A549 (cell line): ENCODE data around the gene SGTA. TPM values are rescaled to one million over a fixed set of nuclear protein-coding genes. Genes with fewer than 3 reads are reported as not detected.

ENCODE experiments used
- ATAC-seq, 2 experiments: fragments of 200-7000 bp in 1 of 2; fragments of >200 bp in 1 of 2; cut with Nextera tagmentation in 1 of 2; cut with Tn5 transposase in 1 of 2; 3 replicates each; pipeline versions ENCODE4 v1.8.0 to v1.9.1; 2018 to 2020; ENCODE audit warnings: mild to moderate bottlenecking in 1 of 2, moderate library complexity in 1 of 2
- CTCF ChIA-PET: fragments of 300-600 bp; sonication (Branson Sonifier 250); formaldehyde crosslinking; extraction: SDS; loops from one replicate; lab custom pipeline; 2021; ENCODE audit warnings: antibody characterized with exemption, inconsistent platforms; lab: Yijun Ruan, JAX
- POLR2A ChIA-PET: fragments of 350-600 bp; formaldehyde crosslinking; extraction: SDS; loops from one replicate; lab custom pipeline; 2021; ENCODE audit warnings: antibody characterized with exemption, inconsistent platforms; lab: Yijun Ruan, JAX
- DNase-seq, 2 experiments: peaks; one replicate each; pipeline versions ENCODE4 v3.0.0 to v3.0.0-alpha.2; 2011 to 2016; ENCODE audit warnings: low read depth in 1 of 2, low spot score in 1 of 2
- FAIRE-seq: peaks from 2 replicates; lab custom pipeline; 2011; peaks lifted over from hg19 to GRCh38; lab: Jason Lieb, UNC
- H3K27ac ChIP-seq, 2 experiments: fragments of >200 bp; sonication (Bioruptor Twin); formaldehyde crosslinking; 3 replicates each; pipeline ENCODE4 v1.5.1; 2016 to 2017
- H3K4me1 ChIP-seq: fragments of >200 bp; sonication (Bioruptor Twin); formaldehyde crosslinking; 3 replicates; pipeline ENCODE4 v1.6.1; 2016
- H3K4me2 ChIP-seq: fragments of >200 bp; sonication (Bioruptor Twin); formaldehyde crosslinking; 3 replicates; pipeline ENCODE4 v1.6.1; 2016
- H3K4me3 ChIP-seq: fragments of >200 bp; sonication (Bioruptor Twin); formaldehyde crosslinking; 3 replicates; pipeline ENCODE4 v1.5.1; 2016
- H3K9me3 ChIP-seq: fragments of >200 bp; sonication (Bioruptor Twin); formaldehyde crosslinking; 3 replicates; pipeline ENCODE4 v1.6.1; 2016
- ATOH8 ChIP-seq: fragments of 250-450 bp; sonication (Bioruptor Pico); IDR thresholded peaks from 2 replicates; pipeline ENCODE4 v1.5.0; 2020; ENCODE audit warnings: low read depth, mild to moderate bottlenecking, moderate library complexity
- CEBPB ChIP-seq, 2 experiments: fragments of >200 bp in 1 of 2; sonication (Bioruptor Twin) in 1 of 2; formaldehyde crosslinking in 1 of 2; IDR thresholded peaks; 2 replicates each; pipeline ENCODE4 v1.6.1; 2012 to 2016
- ELK1 ChIP-seq: fragments of 150-350 bp; IDR thresholded peaks from 2 replicates; pipeline ENCODE4 v1.6.1; 2014; ENCODE audit warnings: low read depth, mild to moderate bottlenecking, low read length
- EP300 ChIP-seq, 2 experiments: fragments of >200 bp; sonication (Bioruptor Twin); formaldehyde crosslinking; IDR thresholded peaks; 2 replicates in 1 of 2; 3 replicates in 1 of 2; pipeline ENCODE4 v1.6.1; 2016 to 2017
- HES2 ChIP-seq: fragments of >200 bp; sonication (Bioruptor Twin); formaldehyde crosslinking; IDR thresholded peaks from 2 replicates; pipeline ENCODE4 v1.6.1; 2016
- HMGXB4 ChIP-seq: fragments of 250-450 bp; sonication (Bioruptor Pico); IDR thresholded peaks from 2 replicates; pipeline ENCODE4 v1.5.0; 2021; ENCODE audit warnings: mild to moderate bottlenecking, moderate library complexity, borderline replicate concordance
- HOXA7 ChIP-seq: fragments of 250-450 bp; sonication (Bioruptor Pico); IDR thresholded peaks from 2 replicates; pipeline ENCODE4 v1.5.0; 2020; ENCODE audit warnings: mild to moderate bottlenecking, moderate library complexity
- KDM5A ChIP-seq: fragments of 200-600 bp; sonication (generic); IDR thresholded peaks from 2 replicates; pipeline ENCODE4 v1.6.1; 2016; ENCODE audit warnings: antibody characterized with exemption, mild to moderate bottlenecking
- MAZ ChIP-seq: fragments of 150-350 bp; IDR thresholded peaks from 2 replicates; pipeline ENCODE4 v1.6.1; 2014; ENCODE audit warnings: antibody characterized with exemption, low read depth, low read length, borderline replicate concordance
- RNF2 ChIP-seq: fragments of 200-600 bp; sonication (generic); IDR thresholded peaks from 2 replicates; pipeline ENCODE4 v1.6.1; 2016; ENCODE audit warnings: low read depth, mild to moderate bottlenecking, antibody characterized with exemption, moderate library complexity, borderline replicate concordance
- TFCP2L1 ChIP-seq: fragments of 250-450 bp; sonication (Bioruptor Pico); IDR thresholded peaks from 2 replicates; pipeline ENCODE4 v1.5.0; 2021; ENCODE audit warnings: mild to moderate bottlenecking
- TP53 ChIP-seq: fragments of 250-450 bp; sonication (Bioruptor Pico); IDR thresholded peaks from 2 replicates; pipeline ENCODE4 v1.5.0; 2021; ENCODE audit warnings: mild to moderate bottlenecking, moderate library complexity
- USF2 ChIP-seq: fragments of 450-650 bp; IDR thresholded peaks from 2 replicates; pipeline ENCODE4 v1.6.1; 2014; ENCODE audit warnings: antibody characterized with exemption
- WGBS: methylation state at CpG from one replicate; pipeline ENCODE4 v1.1.6; 2017; ENCODE audit errors: missing lambda C conversion rate; 5-methylcytosine and 5-hydroxymethylcytosine counted together
- polyA plus RNA-seq, 4 experiments: library from polyadenylated mRNA; depleted of rRNA in 3 of 4; stranded (reverse); fragments of >200 nt; fragmentation: RNase III in 1 of 4; extraction: RNeasy Plus Mini Kit Qiagen cat#74134 plus additional on column Dnase treatment in 1 of 4; gene quantifications; 2 replicates in 3 of 4; 3 replicates in 1 of 4; pipeline ENCODE4 v1.2.3, GENCODE V29; 2011 to 2017

The SGTA gene
- polyA plus RNA-seq, 2 of the 4 experiments (the other 2 are of a cell fraction), result 39.1 to 48.0 TPM

- TF ChIP-seq CEBPB (IDR thresholded peaks at IDR 0.05) (no peak), EP300 (IDR thresholded peaks at IDR 0.05) (no peak), HOXA7 (no peak), KDM5A (no peak), RNF2 (no peak), HES2 (no peak)
- TF ChIP-seq, all 56 proteins: peak for 0
Measured at GRCh38 chr19:2721570-2722540, 61.2 kb downstream of the SGTA start (continued).

GRCh38 chr19:2720777-2721569 is 62.1 kb downstream of the SGTA start, which contains the start of gene DIRAS1:
Gene DIRAS1, minus strand, starts transcription at chr19:2721372. Its CDS starts 3,566 bp downstream, at chr19:2717806.
- DNase-seq (no peak), ATAC-seq (no peak), FAIRE-seq (no peak)
- ChIA-PET CTCF (no interaction called here), POLR2A (no interaction called here)
- peak within 1 kb of the TSS; percentile 90 for H3K4me2 ChIP-seq
- H3K9me3 ChIP-seq, result no peaks in the 10 kb centered on the region
- peak within 1 kb of the TSS; percentile 62 for H3K4me3 ChIP-seq
- no CpG with 5 or more reads among the region's 100 CpGs for WGBS
- no peak for TF ChIP-seq EP300 (IDR thresholded peaks at IDR 0.05)
- no peak for TF ChIP-seq MAZ
- no peak for TF ChIP-seq RNF2
- no peak for TF ChIP-seq ATOH8 (CRISPR knock-in tag)
- no peak for TF ChIP-seq USF2
- no peak for TF ChIP-seq TP53 (CRISPR knock-in tag)
- TF ChIP-seq ELK1, result no peak
- no peak for TF ChIP-seq KDM5A
- TF ChIP-seq HMGXB4 (CRISPR knock-in tag), result no peak
- no peak for TF ChIP-seq TFCP2L1 (CRISPR knock-in tag)
- no peak for TF ChIP-seq HOXA7
- peaks cover 22% of the 10 kb centered on the region for H3K4me1 ChIP-seq
- peak within 1 kb of the TSS; percentile 63 to 90; a peak in 4 of 6 replicates for H3K27ac ChIP-seq
